Measurements from ENCODE around the gene UNC5C.

DNA sequence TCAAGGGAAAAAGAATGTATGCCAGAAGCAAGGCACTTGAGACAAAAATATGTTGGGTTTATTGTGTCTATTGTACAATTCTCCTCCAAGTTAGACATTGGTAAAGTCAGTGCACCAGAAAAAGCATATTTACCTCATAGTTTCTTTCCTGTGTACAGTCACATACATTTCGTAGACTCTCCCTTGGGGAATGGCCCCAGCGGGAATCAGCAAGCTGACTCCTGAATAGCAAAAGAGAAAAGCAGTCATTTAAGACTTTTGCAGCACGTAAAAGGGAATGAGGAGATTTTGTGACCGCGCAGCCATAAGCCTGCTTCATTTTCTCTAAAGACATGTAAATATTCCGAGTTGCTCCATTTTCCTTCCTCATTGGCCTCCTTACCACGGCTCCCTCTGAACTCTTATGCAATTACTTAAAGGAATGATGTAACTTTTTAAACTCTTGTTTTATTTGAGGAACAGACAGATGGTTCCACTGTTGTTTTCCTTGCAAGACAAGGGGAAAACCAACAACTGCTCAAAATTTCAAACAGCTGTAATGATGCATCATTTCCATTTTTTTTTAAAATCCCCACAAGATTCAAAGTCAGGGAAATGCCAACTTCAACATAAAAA is 332.7 kb downstream of the UNC5C start:
- TF ChIP-seq ZNF792 (tag by site-specific recombination; IDR thresholded peaks at IDR 0.05), result no peak
- TF ChIP-seq, protein P1, sequence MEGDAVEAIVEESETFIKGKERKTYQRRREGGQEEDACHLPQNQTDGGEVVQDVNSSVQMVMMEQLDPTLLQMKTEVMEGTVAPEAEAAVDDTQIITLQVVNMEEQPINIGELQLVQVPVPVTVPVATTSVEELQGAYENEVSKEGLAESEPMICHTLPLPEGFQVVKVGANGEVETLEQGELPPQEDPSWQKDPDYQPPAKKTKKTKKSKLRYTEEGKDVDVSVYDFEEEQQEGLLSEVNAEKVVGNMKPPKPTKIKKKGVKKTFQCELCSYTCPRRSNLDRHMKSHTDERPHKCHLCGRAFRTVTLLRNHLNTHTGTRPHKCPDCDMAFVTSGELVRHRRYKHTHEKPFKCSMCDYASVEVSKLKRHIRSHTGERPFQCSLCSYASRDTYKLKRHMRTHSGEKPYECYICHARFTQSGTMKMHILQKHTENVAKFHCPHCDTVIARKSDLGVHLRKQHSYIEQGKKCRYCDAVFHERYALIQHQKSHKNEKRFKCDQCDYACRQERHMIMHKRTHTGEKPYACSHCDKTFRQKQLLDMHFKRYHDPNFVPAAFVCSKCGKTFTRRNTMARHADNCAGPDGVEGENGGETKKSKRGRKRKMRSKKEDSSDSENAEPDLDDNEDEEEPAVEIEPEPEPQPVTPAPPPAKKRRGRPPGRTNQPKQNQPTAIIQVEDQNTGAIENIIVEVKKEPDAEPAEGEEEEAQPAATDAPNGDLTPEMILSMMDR (tag by site-specific recombination; IDR thresholded peaks at IDR 0.05), result no peak
- no peak for TF ChIP-seq ZNF777 (tag by site-specific recombination; IDR thresholded peaks at IDR 0.05; ENCODE audit: borderline replicate concordance)
- TF ChIP-seq, protein P2, sequence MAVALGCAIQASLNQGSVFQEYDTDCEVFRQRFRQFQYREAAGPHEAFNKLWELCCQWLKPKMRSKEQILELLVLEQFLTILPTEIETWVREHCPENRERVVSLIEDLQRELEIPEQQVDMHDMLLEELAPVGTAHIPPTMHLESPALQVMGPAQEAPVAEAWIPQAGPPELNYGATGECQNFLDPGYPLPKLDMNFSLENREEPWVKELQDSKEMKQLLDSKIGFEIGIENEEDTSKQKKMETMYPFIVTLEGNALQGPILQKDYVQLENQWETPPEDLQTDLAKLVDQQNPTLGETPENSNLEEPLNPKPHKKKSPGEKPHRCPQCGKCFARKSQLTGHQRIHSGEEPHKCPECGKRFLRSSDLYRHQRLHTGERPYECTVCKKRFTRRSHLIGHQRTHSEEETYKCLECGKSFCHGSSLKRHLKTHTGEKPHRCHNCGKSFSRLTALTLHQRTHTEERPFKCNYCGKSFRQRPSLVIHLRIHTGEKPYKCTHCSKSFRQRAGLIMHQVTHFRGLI (tag by site-specific recombination; IDR thresholded peaks at IDR 0.05), result no peak
- no peak for TF ChIP-seq ZNF629 (tag by site-specific recombination; IDR thresholded peaks at IDR 0.05)

All from HEK293 (cell line).